ENCODE results near the gene ACAP3. TPM values are rescaled to one million over a fixed set of nuclear protein-coding genes. Genes with fewer than 3 reads are reported as not detected.
A peak's percentile ranks its signal among the peaks of the same experiment; 100 is the strongest.

Gene ACAP3
- total and polyA plus RNA-seq, 10 of the 15 experiments (the other 5 are each of a cell fraction or from before 2014, with no cell fraction given), result 0.05 to 34.2 (median 7.1) TPM

DNA sequence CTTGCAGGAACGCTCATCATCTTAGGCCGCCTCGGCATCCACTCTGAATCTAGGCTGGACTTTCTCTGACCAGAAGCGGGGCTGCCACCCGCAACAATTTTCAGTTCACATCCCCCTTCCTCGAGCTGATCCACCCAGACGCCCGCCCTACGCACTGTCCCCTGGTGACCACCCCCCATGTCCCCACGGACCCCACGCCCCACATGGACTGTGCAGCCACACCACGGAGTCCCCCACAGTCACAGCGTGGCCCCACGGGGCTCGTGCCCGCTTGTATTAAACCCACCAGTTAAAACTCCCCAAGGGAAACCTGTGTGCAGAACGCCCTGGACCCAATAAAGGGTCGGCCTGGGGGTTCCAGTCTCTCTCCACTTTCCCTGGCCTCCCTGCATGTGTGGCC lies 48.2 kb downstream of the ACAP3 start (continued):
- TF ChIP-seq SUZ12 (IDR thresholded peaks at IDR 0.05; ENCODE audit: unreplicated experiment), result no peak
- TF ChIP-seq SMARCA5 (IDR thresholded peaks at IDR 0.05), result no peak
- TF ChIP-seq MTA3 (IDR thresholded peaks at IDR 0.05; ENCODE audit: borderline replicate concordance, low read length), result no peak
- TF ChIP-seq RUNX3 (IDR thresholded peaks at IDR 0.05; ENCODE audit: low read length), result no peak
- no peak for TF ChIP-seq TCF7 (IDR thresholded peaks at IDR 0.05; ENCODE audit: borderline replicate concordance)
- TF ChIP-seq CHD1 (IDR thresholded peaks at IDR 0.05; ENCODE audit: low read depth, low read length), result no peak
- TF ChIP-seq, protein P1, sequence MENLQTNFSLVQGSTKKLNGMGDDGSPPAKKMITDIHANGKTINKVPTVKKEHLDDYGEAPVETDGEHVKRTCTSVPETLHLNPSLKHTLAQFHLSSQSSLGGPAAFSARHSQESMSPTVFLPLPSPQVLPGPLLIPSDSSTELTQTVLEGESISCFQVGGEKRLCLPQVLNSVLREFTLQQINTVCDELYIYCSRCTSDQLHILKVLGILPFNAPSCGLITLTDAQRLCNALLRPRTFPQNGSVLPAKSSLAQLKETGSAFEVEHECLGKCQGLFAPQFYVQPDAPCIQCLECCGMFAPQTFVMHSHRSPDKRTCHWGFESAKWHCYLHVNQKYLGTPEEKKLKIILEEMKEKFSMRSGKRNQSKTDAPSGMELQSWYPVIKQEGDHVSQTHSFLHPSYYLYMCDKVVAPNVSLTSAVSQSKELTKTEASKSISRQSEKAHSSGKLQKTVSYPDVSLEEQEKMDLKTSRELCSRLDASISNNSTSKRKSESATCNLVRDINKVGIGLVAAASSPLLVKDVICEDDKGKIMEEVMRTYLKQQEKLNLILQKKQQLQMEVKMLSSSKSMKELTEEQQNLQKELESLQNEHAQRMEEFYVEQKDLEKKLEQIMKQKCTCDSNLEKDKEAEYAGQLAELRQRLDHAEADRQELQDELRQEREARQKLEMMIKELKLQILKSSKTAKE (IDR thresholded peaks at IDR 0.05; ENCODE audit: low read depth, poor library complexity, severe bottlenecking), result no peak
- TF ChIP-seq MTA2 (IDR thresholded peaks at IDR 0.05; ENCODE audit: low read depth), result no peak
- TF ChIP-seq RAD51 (IDR thresholded peaks at IDR 0.05), result no peak

DNA sequence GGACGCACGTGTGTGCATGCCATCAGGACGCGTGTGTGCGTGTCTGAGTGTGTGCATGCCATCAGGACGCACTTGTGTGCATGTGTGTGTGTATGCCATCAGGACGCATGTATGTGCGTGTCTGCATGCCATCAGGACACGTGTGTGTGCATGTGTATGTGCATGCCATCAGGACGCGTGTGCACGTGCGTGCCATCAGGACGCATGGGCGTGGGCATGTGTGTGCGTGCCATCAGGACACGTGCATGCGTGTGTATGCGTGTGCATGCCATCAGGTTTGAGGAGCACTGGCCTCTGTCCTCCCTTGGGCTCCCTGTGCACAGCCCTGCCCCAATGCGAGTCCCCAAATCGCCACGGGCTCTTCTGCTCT lies 48.6 kb downstream of the ACAP3 start:
- POLR2A ChIA-PET, result no interaction called here
- CTCF ChIA-PET, result no interaction called here
- FAIRE-seq (no peak), ATAC-seq (no peak), DNase-seq (ENCODE audit: low read depth, low spot score) (no peak)
- RAD21 ChIA-PET (ENCODE audit: unreplicated experiment), result no interaction called here
- Histone ChIP-seq H3K9ac (ENCODE audit: control insufficient read depth, insufficient read depth, low read length) (no peak overlapping the region), H3K4me1 (ENCODE audit: control insufficient read depth, insufficient read depth, low read length) (no peaks in the 10 kb centered on the region), H2AFZ (ENCODE audit: control insufficient read depth, low read depth, low read length) (no peak overlapping the region), H3K27ac (ENCODE audit: control insufficient read depth, insufficient read depth) (no peak overlapping the region), H4K20me1 (ENCODE audit: control insufficient read depth, insufficient read depth) (no peaks in the 10 kb centered on the region), H3K79me2 (ENCODE audit: control insufficient read depth, insufficient read depth, low read length) (no peaks in the 10 kb centered on the region), H3K36me3 (ENCODE audit: control insufficient read depth in 2 of 2, insufficient read depth in 2 of 2, low read length in 1 of 2) (peaks cover 19 to 22% of the 10 kb centered on the region in 2 experiments), H3K9me3 (replicated peaks; ENCODE audit: control insufficient read depth, insufficient read depth, low read length) (no peaks in the 10 kb centered on the region), H3K27me3 (replicated peaks in 1 of 2; ENCODE audit: control insufficient read depth in 2 of 2, insufficient read depth in 2 of 2, low read length in 1 of 2) (no peaks in the 10 kb centered on the region), H3K4me3 (no peak overlapping the region), H3K4me2 (ENCODE audit: control insufficient read depth, insufficient read depth) (no peak overlapping the region)
- 98% methylated on average over 22 of the region's 22 CpGs for WGBS (ENCODE audit: insufficient coverage, insufficient replicate concordance, low lambda C conversion rate, missing lambda C conversion rate)
- TF ChIP-seq POLR2AphosphoS5 (IDR thresholded peaks at IDR 0.05; ENCODE audit: low read length), result peak; percentile 40; the same call in 1 of the 2 replicates
- peak; percentile 74 for TF ChIP-seq POLR2A (IDR thresholded peaks at IDR 0.05; ENCODE audit: low read depth, low read length)
- TF ChIP-seq BACH1 (IDR thresholded peaks at IDR 0.05; ENCODE audit: borderline replicate concordance), result no peak
- BruUV-seq (replicated peaks), result no TSS peak
- intact Hi-C loops (cut with micrococcal nuclease; ENCODE audit: unreplicated experiment) (no loop called here), in situ Hi-C loops (cut with MboI) (no loop called here)
- SMC1A ChIA-PET (ENCODE audit: uncharacterized antibody, unreplicated experiment), result no interaction called here
